GM23248 (cell line): Measurements from ENCODE around the gene CC2D2A. TPM values are rescaled to one million over a fixed set of nuclear protein-coding genes. Genes with fewer than 3 reads are reported as not detected.

Experiments
- DNase-seq: peaks from one replicate; pipeline ENCODE4 v3.0.0-alpha.2; 2015
- H2AFZ ChIP-seq: fragments of 200-600 bp; sonication (generic); 2 replicates; pipeline ENCODE4 v1.6.1; 2016; ENCODE audit warnings: antibody characterized with exemption
- H3F3A ChIP-seq: fragments of 200-600 bp; sonication (generic); 2 replicates; pipeline ENCODE4 v1.6.1; 2016; ENCODE audit warnings: mild to moderate bottlenecking, antibody characterized with exemption, mixed run types; ENCODE audit not compliant: insufficient read depth
- H3K27ac ChIP-seq: fragments of 200-600 bp; sonication (generic); 2 replicates; pipeline ENCODE4 v1.5.1; 2016; ENCODE audit warnings: mild to moderate bottlenecking
- H3K27me3 ChIP-seq: fragments of 200-600 bp; sonication (generic); replicated peaks from 2 replicates; pipeline ENCODE4 v1.6.1; 2016; ENCODE audit warnings: mild to moderate bottlenecking; ENCODE audit not compliant: insufficient read depth
- H3K36me3 ChIP-seq: fragments of 200-600 bp; sonication (generic); 2 replicates; pipeline ENCODE4 v1.6.1; 2016; ENCODE audit warnings: low read depth, mild to moderate bottlenecking
- H3K4me1 ChIP-seq: fragments of 200-600 bp; sonication (generic); 2 replicates; pipeline ENCODE4 v1.6.1; 2016; ENCODE audit warnings: mild to moderate bottlenecking; ENCODE audit not compliant: insufficient read depth
- H3K4me2 ChIP-seq: fragments of 200-600 bp; sonication (generic); one replicate; pipeline ENCODE4 v1.6.1; 2016; ENCODE audit warnings: mild to moderate bottlenecking; ENCODE audit not compliant: unreplicated experiment
- H3K4me3 ChIP-seq: fragments of 200-600 bp; sonication (generic); 2 replicates; pipeline ENCODE4 v1.5.1; 2016; ENCODE audit warnings: mild to moderate bottlenecking
- H3K79me2 ChIP-seq: fragments of 200-600 bp; sonication (generic); 2 replicates; pipeline ENCODE4 v1.6.1; 2016; ENCODE audit warnings: mild to moderate bottlenecking; ENCODE audit not compliant: insufficient read depth
- H3K9ac ChIP-seq: fragments of 200-600 bp; sonication (generic); 2 replicates; pipeline ENCODE4 v1.6.1; 2016; ENCODE audit warnings: mild to moderate bottlenecking
- H3K9me2 ChIP-seq: fragments of 200-600 bp; sonication (generic); 2 replicates; pipeline ENCODE4 v1.6.1; 2016; ENCODE audit warnings: mixed run types, mild to moderate bottlenecking, moderate library complexity; ENCODE audit not compliant: insufficient read depth
- H3K9me3 ChIP-seq: fragments of 200-600 bp; sonication (generic); one replicate; pipeline ENCODE4 v1.6.1; 2017; ENCODE audit warnings: low read depth
- H4K20me1 ChIP-seq: fragments of 200-600 bp; sonication (generic); 2 replicates; pipeline ENCODE4 v1.6.0; 2016; ENCODE audit not compliant: insufficient read depth
- EZH2 ChIP-seq: fragments of 200-600 bp; sonication (generic); IDR thresholded peaks from 2 replicates; pipeline ENCODE4 v1.6.1; 2018; ENCODE audit warnings: antibody characterized with exemption, mild to moderate bottlenecking; ENCODE audit not compliant: insufficient read depth, poor library complexity, severe bottlenecking
- EZH2phosphoT487 ChIP-seq: fragments of 200-600 bp; sonication (generic); IDR thresholded peaks from 2 replicates; pipeline ENCODE4 v1.6.1; 2018; ENCODE audit warnings: antibody characterized with exemption, moderate library complexity, mild to moderate bottlenecking, low read depth; ENCODE audit not compliant: insufficient read depth
- WGBS, 2 experiments: methylation state at CpG; one replicate each; pipeline ENCODE4 v1.1.6; 2015 to 2017; ENCODE audit warnings: low lambda C conversion rate in 2 of 2, low coverage in 1 of 2; ENCODE audit errors: missing lambda C conversion rate in 2 of 2; 5-methylcytosine and 5-hydroxymethylcytosine counted together
- in situ Hi-C: fragments of 300-500 bp; cut with MboI; formaldehyde crosslinking; loops from 2 replicates; pipeline ENCODE4 v1.15.0; 2020
- polyA plus RNA-seq: library from polyadenylated mRNA; unstranded; fragments of >200 nt; fragmentation: Nextera tagmentation; extraction: Ambion mirVana; gene quantifications from 2 replicates; pipeline ENCODE4 v1.2.1, GENCODE V29; 2016
- total RNA-seq: library from RNA; depleted of rRNA; stranded (reverse); fragments of >200 nt; shearing (Covaris generic); gene quantifications from 2 replicates; pipeline ENCODE4 v1.2.3, GENCODE V29; 2014

Gene CC2D2A
- total and polyA plus RNA-seq, 2 experiments from 2014 or later, result 10.2 to 11.5 TPM

- no peak overlapping the region for H3K27ac ChIP-seq
- in situ Hi-C loops, result no loop called here
Measured at GRCh38 chr4:15427161-15427560, 42.5 kb upstream of the CC2D2A start.

GRCh38 chr4:15427701-15428100 lies 42.0 kb upstream of the CC2D2A start, which contains the start of gene C1QTNF7:
C1QTNF7 (plus strand) TSS chr4:15428033; CDS start chr4:15435744, 7,711 bp downstream.
- DNase-seq, result no peak
- Histone ChIP-seq H3K9me3 (no peaks in the 10 kb centered on the region), H3K4me2 (no peak within 1 kb of the TSS), H3K36me3 (no peaks in the 10 kb centered on the region), H3K27me3 (peaks cover 3% of the 10 kb centered on the region; the same call in 1 of the 2 replicates), H4K20me1 (no peaks in the 10 kb centered on the region), H3K79me2 (no peaks in the 10 kb centered on the region), H3K9me2 (no peaks in the 10 kb centered on the region), H3K4me3 (no peak within 1 kb of the TSS), H3K9ac (no peak within 1 kb of the TSS), H3K4me1 (no peaks in the 10 kb centered on the region), H3K27ac (no peak within 1 kb of the TSS), H2AFZ (no peak within 1 kb of the TSS), H3F3A (no peaks in the 10 kb centered on the region)
- TF ChIP-seq EZH2phosphoT487 (no peak), EZH2 (no peak)
- WGBS, 2 experiments, result 21 to 23% methylated on average over 3 of the region's 3 CpGs
- in situ Hi-C loops, result no loop called here

More at GRCh38 chr4:15427161-15427560, 42.5 kb upstream of the CC2D2A start:
- Histone ChIP-seq H3K4me1 (no peaks in the 10 kb centered on the region), H3K9me3 (no peaks in the 10 kb centered on the region), H3K4me3 (no peak overlapping the region), H3K4me2 (no peak overlapping the region), H3K9ac (no peak overlapping the region), H3K27me3 (peaks cover 3% of the 10 kb centered on the region; the same call in 1 of the 2 replicates), H3K36me3 (no peaks in the 10 kb centered on the region), H4K20me1 (no peaks in the 10 kb centered on the region), H3K9me2 (no peaks in the 10 kb centered on the region), H3F3A (no peaks in the 10 kb centered on the region), H3K79me2 (no peaks in the 10 kb centered on the region), H2AFZ (no peak overlapping the region)
- TF ChIP-seq EZH2phosphoT487, result no peak
- no peak for TF ChIP-seq EZH2
- 17 to 19% methylated on average over 2 of the region's 2 CpGs for WGBS, 2 experiments
- DNase-seq, result no peak

- Histone ChIP-seq H3K4me2 (no peak overlapping the region), H3K79me2 (no peaks in the 10 kb centered on the region), H3F3A (no peaks in the 10 kb centered on the region), H3K36me3 (no peaks in the 10 kb centered on the region), H3K4me3 (no peak overlapping the region), H3K9me3 (no peaks in the 10 kb centered on the region), H4K20me1 (no peaks in the 10 kb centered on the region), H3K4me1 (no peaks in the 10 kb centered on the region), H3K9me2 (no peaks in the 10 kb centered on the region), H3K9ac (no peak overlapping the region), H3K27ac (no peak overlapping the region), H2AFZ (no peak overlapping the region), H3K27me3 (peaks cover 3% of the 10 kb centered on the region; the same call in 1 of the 2 replicates)
- TF ChIP-seq EZH2phosphoT487 (no peak), EZH2 (no peak)
- WGBS, 2 experiments, result 13 to 22% methylated on average over 1 of the region's 1 CpG
- in situ Hi-C loops, result no loop called here
- DNase-seq, result no peak
Measured at GRCh38 chr4:15428611-15429010, 41.1 kb upstream of the CC2D2A start.

GRCh38 chr4:15434091-15434490 lies 35.6 kb upstream of the CC2D2A start:
- peak; percentile 35 for DNase-seq
- WGBS, 2 experiments, result 52 to 63% methylated on average over 2 of the region's 2 CpGs
- no peak overlapping the region for H3K4me2 ChIP-seq

More at GRCh38 chr4:15434091-15434490, 35.6 kb upstream of the CC2D2A start:
- H3K79me2 ChIP-seq, result no peaks in the 10 kb centered on the region
- in situ Hi-C loops, result no loop called here
- no peaks in the 10 kb centered on the region for H3K9me3 ChIP-seq
- no peaks in the 10 kb centered on the region for H4K20me1 ChIP-seq
- H3K4me1 ChIP-seq, result peaks cover 5% of the 10 kb centered on the region; the same call in 1 of the 2 replicates
- H3K4me3 ChIP-seq, result no peak overlapping the region
- no peak overlapping the region for H3K27ac ChIP-seq
- TF ChIP-seq EZH2, result no peak
- TF ChIP-seq EZH2phosphoT487, result no peak
- peaks cover 2% of the 10 kb centered on the region for H3F3A ChIP-seq
- no peak overlapping the region for H2AFZ ChIP-seq
- 0 out of 2 replicates have a peak, but pooled peaks cover 2% of the 10 kb centered on the region for H3K9me2 ChIP-seq
- H3K9ac ChIP-seq, result no peak overlapping the region
- no peaks in the 10 kb centered on the region; the same call in 1 of the 2 replicates for H3K27me3 ChIP-seq
- H3K36me3 ChIP-seq, result no peaks in the 10 kb centered on the region
